Tibial artery (tissue), 4 donors: ENCODE measurements around the gene B3GNT8.
"Not testable (repeated sequence)": the region's sequence is repeated elsewhere in the genome, so short reads cannot be mapped to it uniquely, and the experiment has no call there.

Source experiments
- DNase-seq, 2 donors: peaks; one replicate each; pipeline ENCODE4 v3.0.0-alpha.2; 2019
- H3K27ac ChIP-seq, 2 donors: fragments of 200-600 bp; sonication (generic) in 1 of 2; 1 replicate in 1 of 2; 2 replicates in 1 of 2; pipeline ENCODE4 v1.5.1; 2018 to 2019; ENCODE audit warnings: mild to moderate bottlenecking in 1 of 2
- H3K27me3 ChIP-seq, 2 donors: fragments of 200-600 bp; sonication (generic) in 1 of 2; one replicate each; pipeline versions ENCODE4 v1.5.1 to v1.6.0; 2016 to 2019
- H3K36me3 ChIP-seq, 3 donors: fragments of 200-600 bp; sonication (generic) in 2 of 3; one replicate each; pipeline ENCODE4 v1.5.1; 2016 to 2019; ENCODE audit warnings: mild to moderate bottlenecking in 2 of 3
- H3K4me1 ChIP-seq, 4 donors: fragments of 200-600 bp; sonication (generic) in 2 of 4; 1 replicate in 3 of 4; 2 replicates in 1 of 4; pipeline ENCODE4 v1.5.1; 2016 to 2019
- H3K4me3 ChIP-seq, 2 donors: fragments of 200-600 bp; sonication (generic) in 1 of 2; 1 replicate in 1 of 2; 2 replicates in 1 of 2; pipeline ENCODE4 v1.5.1; 2018 to 2019; ENCODE audit warnings: mild to moderate bottlenecking in 2 of 2
- H3K9me3 ChIP-seq, 3 donors: fragments of 200-600 bp; sonication (generic) in 1 of 3; one replicate each; pipeline ENCODE4 v1.5.1; 2016 to 2019
- intact Hi-C: fragments of 100-400 bp; cut with DNase I; formaldehyde crosslinking; loops from one replicate; pipeline ENCODE4 v1.15.0; 2023; ENCODE audit warnings: low total_unique reads
- TF ChIP-seq, protein P1 (sequence below), 2 experiments: fragments of 200-600 bp in 1 of 2; fragments of 450-650 bp in 1 of 2; IDR thresholded peaks; one replicate each; pipeline ENCODE4 v1.5.1; 2017 to 2019; ENCODE audit warnings: antibody characterized with exemption in 2 of 2, mild to moderate bottlenecking in 1 of 2, moderate library complexity in 1 of 2

B3GNT8 gene, protein sequence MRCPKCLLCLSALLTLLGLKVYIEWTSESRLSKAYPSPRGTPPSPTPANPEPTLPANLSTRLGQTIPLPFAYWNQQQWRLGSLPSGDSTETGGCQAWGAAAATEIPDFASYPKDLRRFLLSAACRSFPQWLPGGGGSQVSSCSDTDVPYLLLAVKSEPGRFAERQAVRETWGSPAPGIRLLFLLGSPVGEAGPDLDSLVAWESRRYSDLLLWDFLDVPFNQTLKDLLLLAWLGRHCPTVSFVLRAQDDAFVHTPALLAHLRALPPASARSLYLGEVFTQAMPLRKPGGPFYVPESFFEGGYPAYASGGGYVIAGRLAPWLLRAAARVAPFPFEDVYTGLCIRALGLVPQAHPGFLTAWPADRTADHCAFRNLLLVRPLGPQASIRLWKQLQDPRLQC

GRCh38 chr19:41426952-41427646, at the start of gene B3GNT8:
B3GNT8 (minus strand) TSS chr19:41427374; CDS start chr19:41426778, 596 bp downstream.
- Histone ChIP-seq H3K9me3 (no peaks in the 10 kb centered on the region), H3K27me3 (no peaks in the 10 kb centered on the region), H3K27ac (peak within 1 kb of the TSS; percentile 78), H3K4me1 (peaks cover 0 to 28% (median 25%) of the 10 kb centered on the region in 4 donors), H3K36me3 (peaks cover 30 to 60% (median 43%) of the 10 kb centered on the region in 3 donors), H3K4me3 (peak within 1 kb of the TSS; percentile 49 to 63)
- DNase-seq, result peak; percentile 89 to 92
- intact Hi-C loops, result loop anchor here (10.0 kb wide), 1 partner anchor 62 kb away; the partner anchor contains the start of gene B9D2
- TF ChIP-seq, protein P1, sequence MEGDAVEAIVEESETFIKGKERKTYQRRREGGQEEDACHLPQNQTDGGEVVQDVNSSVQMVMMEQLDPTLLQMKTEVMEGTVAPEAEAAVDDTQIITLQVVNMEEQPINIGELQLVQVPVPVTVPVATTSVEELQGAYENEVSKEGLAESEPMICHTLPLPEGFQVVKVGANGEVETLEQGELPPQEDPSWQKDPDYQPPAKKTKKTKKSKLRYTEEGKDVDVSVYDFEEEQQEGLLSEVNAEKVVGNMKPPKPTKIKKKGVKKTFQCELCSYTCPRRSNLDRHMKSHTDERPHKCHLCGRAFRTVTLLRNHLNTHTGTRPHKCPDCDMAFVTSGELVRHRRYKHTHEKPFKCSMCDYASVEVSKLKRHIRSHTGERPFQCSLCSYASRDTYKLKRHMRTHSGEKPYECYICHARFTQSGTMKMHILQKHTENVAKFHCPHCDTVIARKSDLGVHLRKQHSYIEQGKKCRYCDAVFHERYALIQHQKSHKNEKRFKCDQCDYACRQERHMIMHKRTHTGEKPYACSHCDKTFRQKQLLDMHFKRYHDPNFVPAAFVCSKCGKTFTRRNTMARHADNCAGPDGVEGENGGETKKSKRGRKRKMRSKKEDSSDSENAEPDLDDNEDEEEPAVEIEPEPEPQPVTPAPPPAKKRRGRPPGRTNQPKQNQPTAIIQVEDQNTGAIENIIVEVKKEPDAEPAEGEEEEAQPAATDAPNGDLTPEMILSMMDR (IDR thresholded peaks at IDR 0.05), result no peak

- TF ChIP-seq, protein P1 (IDR thresholded peaks at IDR 0.05), result no peak
- no peak for DNase-seq
- no peaks in the 10 kb centered on the region for H3K9me3 ChIP-seq
- H3K4me1 ChIP-seq, result no peaks in the 10 kb centered on the region
- H3K27me3 ChIP-seq, result peaks cover 0 to 24% of the 10 kb centered on the region in 2 donors
- intact Hi-C loops, result no loop called here
- H3K36me3 ChIP-seq, result no peaks in the 10 kb centered on the region
- no peak overlapping the region for H3K4me3 ChIP-seq
- no peak overlapping the region for H3K27ac ChIP-seq
Observed at GRCh38 chr19:41476583-41476982, 49.4 kb upstream of the B3GNT8 start.

- not testable (repeated sequence) for H3K36me3 ChIP-seq, H3K27ac ChIP-seq, H3K4me3 ChIP-seq, DNase-seq, H3K4me1 ChIP-seq, H3K9me3 ChIP-seq
- H3K27me3 ChIP-seq, result peaks cover 0 to 57% of the 10 kb centered on the region in 2 donors
- intact Hi-C loops, result loop anchor here (5.0 kb wide), 1 partner anchor 99 kb away; no protein-coding TSS in a partner anchor
Observed at GRCh38 chr19:41463257-41464256, 36.4 kb upstream of the B3GNT8 start.

DNA sequence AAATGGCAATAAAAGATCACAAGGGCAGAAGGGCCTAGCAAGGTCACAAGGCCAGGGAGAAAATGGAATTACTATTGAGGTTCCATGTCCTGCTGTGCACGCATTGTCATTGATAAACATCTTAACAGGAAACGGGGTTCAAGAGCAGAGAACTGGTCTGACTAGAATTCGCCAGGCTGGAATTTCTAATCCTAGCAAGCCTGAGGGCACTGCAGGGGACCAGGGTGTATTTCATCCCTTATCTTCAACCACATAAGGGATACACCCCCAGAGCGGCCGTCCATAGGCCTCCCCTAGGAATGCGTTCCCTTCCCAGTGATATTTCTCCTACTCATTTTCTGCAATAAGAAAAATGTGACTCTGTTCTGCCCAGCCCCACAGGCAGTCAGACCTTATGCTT, 35.3 kb upstream of the B3GNT8 start:
- no peaks in the 10 kb centered on the region for H3K4me1 ChIP-seq
- intact Hi-C loops, result loop anchor here (5.0 kb wide), 1 partner anchor 100 kb away; no protein-coding TSS in a partner anchor
- TF ChIP-seq, protein P1 (IDR thresholded peaks at IDR 0.05), result no peak
- no peak overlapping the region for H3K4me3 ChIP-seq
- no peak overlapping the region for H3K27ac ChIP-seq
- DNase-seq, result no peak
- no peaks in the 10 kb centered on the region for H3K36me3 ChIP-seq
- H3K9me3 ChIP-seq, result no peaks in the 10 kb centered on the region
- H3K27me3 ChIP-seq, result peaks cover 0 to 58% of the 10 kb centered on the region in 2 donors

DNA sequence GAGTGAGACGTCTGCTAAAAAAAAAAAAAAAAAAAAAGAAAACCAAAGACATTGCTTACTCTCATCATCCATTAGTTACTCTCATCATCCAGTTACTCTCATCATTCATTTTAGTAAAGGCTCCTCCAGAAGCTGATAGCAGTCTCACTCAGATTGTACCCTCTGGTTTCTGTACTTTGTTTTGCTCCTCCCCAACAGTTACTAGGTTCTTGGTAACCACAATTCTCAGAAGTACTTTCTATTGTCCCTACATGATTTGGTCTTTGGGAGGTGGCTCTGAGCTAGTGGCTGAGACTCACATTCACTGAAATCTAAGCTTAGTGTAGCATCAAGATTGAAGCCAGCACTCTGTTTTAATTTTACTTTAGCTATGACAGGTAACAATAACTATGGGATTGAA, 30.1 kb upstream of the B3GNT8 start:
- no peaks in the 10 kb centered on the region for H3K36me3 ChIP-seq
- no peaks in the 10 kb centered on the region for H3K9me3 ChIP-seq
- peaks cover 0 to 34% of the 10 kb centered on the region in 2 donors for H3K27me3 ChIP-seq
- TF ChIP-seq, protein P1 (IDR thresholded peaks at IDR 0.05), result no peak
- DNase-seq, result no peak
- no peak overlapping the region for H3K27ac ChIP-seq
- H3K4me3 ChIP-seq, result no peak overlapping the region
- intact Hi-C loops, result no loop called here
- peaks cover 0 to 4% (median 0%) of the 10 kb centered on the region in 4 donors for H3K4me1 ChIP-seq
